Fibroblast of pulmonary artery (primary cell): ENCODE data around the gene SERAC1.

Source experiments
- DNase-seq: peaks from one replicate; pipeline ENCODE4 v3.0.0-alpha.2; 2010; ENCODE audit warnings: low read depth
- H3K4me3 ChIP-seq: replicated peaks from 2 replicates; pipeline ENCODE4 v1.5.1; 2011; ENCODE audit warnings: low read depth, mild to moderate bottlenecking, control low read depth, low read length, moderate library complexity
- TF ChIP-seq, protein P1 (sequence below): IDR thresholded peaks from 2 replicates; pipeline ENCODE4 v1.5.1; 2011; ENCODE audit warnings: mild to moderate bottlenecking, control low read depth, low read length, inconsistent platforms; ENCODE audit errors: missing control alignments

Gene SERAC1

DNA sequence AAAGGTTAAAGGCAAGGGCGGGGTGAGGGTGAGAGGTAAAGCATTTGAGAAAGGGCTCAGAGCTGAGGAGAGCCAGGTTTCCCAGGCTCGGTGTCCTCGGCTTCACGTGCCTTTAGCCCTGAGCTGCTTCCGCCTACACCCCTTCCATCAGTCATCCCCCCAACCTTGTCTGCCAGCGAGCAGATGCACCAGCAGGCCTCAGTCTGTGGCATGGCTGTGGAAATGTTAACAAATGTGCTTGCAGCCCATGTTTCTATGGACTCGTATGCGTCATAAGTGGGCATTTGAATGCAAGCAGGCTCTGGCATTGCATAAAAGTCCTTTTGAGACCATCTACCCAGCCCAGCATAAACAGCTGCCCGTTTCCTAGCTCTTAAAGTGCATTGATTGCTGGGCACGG, 97.5 kb downstream of the SERAC1 start:
- DNase-seq = no peak
- TF ChIP-seq, protein P1, sequence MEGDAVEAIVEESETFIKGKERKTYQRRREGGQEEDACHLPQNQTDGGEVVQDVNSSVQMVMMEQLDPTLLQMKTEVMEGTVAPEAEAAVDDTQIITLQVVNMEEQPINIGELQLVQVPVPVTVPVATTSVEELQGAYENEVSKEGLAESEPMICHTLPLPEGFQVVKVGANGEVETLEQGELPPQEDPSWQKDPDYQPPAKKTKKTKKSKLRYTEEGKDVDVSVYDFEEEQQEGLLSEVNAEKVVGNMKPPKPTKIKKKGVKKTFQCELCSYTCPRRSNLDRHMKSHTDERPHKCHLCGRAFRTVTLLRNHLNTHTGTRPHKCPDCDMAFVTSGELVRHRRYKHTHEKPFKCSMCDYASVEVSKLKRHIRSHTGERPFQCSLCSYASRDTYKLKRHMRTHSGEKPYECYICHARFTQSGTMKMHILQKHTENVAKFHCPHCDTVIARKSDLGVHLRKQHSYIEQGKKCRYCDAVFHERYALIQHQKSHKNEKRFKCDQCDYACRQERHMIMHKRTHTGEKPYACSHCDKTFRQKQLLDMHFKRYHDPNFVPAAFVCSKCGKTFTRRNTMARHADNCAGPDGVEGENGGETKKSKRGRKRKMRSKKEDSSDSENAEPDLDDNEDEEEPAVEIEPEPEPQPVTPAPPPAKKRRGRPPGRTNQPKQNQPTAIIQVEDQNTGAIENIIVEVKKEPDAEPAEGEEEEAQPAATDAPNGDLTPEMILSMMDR = no peak

DNA sequence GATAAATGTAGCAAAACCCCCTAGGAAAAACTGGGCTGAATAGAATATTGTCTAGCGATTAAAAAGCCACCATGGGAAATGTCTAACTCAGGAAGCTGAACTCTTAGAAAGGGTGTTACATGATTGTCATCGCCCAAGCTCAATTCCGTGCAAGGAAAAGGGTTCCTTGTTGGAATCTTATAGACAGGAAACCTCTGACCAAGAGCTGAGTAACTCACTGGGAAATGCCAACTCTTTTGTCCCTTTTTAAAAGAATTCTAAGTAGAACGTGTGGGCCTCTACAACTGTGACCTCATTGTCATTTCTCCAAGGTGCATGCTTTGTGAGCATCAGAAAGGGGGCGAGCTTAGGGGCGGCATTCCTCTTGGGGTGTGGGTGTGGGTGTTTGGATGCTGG, 98.3 kb downstream of the SERAC1 start:
- DNase-seq = peak; percentile 85
- no peak overlapping the region for H3K4me3 ChIP-seq
- TF ChIP-seq, protein P1 = no peak

More for the DNA sequence above, 97.5 kb downstream of the SERAC1 start:
- no peak overlapping the region for H3K4me3 ChIP-seq

DNA sequence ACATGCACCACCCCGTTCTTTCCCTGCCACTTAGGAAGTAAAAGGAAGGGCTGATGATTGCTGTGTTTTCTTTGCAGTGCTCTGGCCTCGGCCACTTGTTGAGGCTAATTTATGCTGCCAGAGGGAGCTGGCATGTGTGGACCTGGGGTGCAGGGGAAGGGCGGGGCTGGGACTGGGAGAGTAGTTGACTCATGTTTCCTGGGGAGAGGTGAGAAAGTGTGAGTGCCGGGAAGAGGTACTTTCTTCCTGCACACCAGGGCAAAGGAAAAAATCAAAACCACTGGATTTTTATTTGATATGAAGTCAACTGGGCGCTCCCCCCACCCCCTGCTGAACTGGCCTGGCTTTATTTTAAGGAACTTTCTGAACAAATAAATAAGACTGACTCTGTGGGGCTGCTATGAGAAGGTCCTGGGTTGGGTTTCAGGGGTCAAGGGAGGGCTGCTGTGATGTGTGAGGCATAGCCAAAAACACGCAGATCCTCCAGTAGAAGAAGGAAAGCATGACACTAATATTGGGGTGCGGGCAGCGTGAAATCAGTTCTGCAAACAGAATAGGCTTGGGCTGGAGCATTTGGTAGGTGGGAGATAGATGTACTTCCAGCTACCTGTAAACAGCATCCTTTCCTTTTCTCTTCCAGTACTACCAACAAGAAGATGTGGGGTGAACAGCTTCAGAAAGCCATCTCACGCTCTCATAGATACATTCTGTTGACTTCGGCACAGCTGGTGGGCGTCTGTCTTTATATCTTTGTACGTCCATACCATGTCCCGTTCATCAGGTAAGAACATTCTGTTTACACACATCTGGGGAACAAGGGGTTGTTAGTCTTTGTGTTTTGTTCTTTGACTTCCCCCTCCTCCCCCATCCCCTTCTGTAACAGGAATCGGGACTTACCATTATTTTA, 98.9 kb downstream of the SERAC1 start:
- TF ChIP-seq, protein P1 = no peak
- peak; percentile 65 for DNase-seq
- H3K4me3 ChIP-seq = no peak overlapping the region

DNA sequence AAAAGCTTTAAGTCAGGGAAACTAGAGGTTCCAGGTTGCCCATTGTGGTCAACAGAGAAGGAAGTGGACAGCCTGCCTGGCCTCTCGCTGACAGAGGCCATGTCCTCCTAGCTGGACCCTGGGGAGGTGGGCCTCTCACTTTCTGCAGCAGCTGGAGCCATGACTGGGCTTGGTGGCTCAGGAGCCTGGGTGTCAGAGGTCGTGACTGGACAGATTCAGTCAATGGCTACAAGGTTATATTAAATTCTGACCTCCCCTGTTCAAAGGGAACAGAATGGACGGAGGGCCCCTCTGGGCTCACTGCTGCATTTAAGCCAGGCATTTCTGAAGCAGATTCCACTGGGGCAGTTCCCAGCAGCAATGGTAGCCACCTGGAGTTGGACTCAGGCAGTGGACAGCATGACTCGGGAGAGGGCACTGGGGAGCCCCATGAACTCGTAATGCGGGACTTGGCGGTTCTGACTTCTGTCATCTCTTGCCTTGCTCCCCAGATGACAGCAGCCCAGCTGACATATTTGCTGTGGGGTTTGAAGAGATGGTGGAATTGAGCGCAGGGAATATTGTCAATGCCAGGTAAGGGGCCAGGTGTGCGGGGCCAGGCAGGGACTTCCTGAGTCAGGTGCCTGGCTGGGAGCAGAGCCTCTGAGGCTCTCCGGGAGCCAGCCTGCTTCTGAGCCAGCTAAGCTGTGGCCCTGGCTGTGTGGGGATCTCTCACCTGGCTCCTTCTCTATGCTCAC, 99.7 kb downstream of the SERAC1 start:
- no peak overlapping the region for H3K4me3 ChIP-seq
- DNase-seq = no peak
- TF ChIP-seq, protein P1 = no peak

DNA sequence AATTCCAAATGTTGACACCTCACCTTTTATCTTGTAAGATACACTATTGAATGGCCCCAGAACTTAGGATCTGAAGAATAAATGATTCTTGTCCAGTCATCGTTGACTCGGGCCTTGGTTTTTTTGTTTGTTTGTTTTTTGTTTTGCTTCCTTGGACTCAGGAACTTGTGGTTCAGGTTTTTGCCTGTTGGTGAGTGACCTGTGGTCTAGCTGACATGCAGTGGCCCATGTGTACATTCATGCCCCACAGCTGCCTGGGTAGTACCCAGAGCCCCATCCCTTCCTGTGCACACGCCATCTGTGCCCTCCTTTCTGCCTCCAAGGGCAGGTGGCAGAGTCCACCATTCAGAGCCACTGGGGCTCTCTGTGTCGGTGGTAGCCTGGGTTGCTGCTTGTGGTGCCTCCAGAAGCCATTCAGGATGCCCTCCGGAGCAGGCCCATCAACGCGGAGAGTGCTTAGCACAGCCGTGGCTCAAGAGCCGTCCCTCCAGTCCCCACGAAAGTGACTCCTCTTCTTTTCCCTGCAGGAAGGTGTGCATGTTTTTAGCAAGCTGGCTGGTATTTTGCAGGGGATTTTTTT, 100.5 kb downstream of the SERAC1 start:
- no peak for DNase-seq
- no peak overlapping the region for H3K4me3 ChIP-seq

DNA sequence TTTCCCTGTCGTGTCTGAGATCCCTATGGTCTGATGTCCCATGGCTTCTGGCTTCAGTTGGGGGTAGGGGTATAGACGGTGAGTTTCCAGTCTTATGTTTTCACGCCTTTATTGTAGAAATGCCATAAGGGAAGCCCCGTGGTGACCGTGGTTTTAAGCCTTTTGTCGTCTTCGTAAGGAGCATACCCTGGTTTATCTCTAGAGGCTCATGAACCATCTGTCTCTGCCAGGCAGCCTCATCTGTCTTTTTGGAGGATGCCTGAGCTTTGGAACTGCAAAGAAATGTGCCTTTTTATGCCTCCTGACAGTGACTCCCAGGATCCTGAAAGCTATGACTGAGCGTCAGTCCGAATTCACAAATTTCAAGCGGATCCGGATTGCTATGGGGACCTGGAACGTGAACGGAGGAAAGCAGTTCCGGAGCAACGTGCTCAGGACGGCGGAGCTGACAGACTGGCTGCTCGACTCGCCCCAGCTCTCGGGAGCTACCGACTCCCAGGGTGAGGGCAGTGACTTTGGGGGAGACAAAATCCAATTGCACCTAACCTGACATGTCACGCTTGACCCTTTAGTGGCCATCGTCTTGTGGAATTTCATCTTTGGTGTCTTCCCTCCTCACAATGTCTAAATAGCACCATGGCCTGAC, 101.8 kb downstream of the SERAC1 start:
- H3K4me3 ChIP-seq = no peak overlapping the region
- TF ChIP-seq, protein P1 = no peak
- no peak for DNase-seq

More for the DNA sequence above, 100.5 kb downstream of the SERAC1 start:
- TF ChIP-seq, protein P1 = no peak
